GM19455 (cell line): Measurements from ENCODE around the gene MKKS.
"Not testable (repeated sequence)": the region's sequence is repeated elsewhere in the genome, so short reads cannot be mapped to it uniquely, and the experiment has no call there.

Experiments
- ATAC-seq: cut with Tn5 transposase; IDR thresholded peaks from one replicate; pipeline ENCODE4 v1.9.1; 2021; ENCODE audit not compliant: unreplicated experiment

Gene MKKS

DNA sequence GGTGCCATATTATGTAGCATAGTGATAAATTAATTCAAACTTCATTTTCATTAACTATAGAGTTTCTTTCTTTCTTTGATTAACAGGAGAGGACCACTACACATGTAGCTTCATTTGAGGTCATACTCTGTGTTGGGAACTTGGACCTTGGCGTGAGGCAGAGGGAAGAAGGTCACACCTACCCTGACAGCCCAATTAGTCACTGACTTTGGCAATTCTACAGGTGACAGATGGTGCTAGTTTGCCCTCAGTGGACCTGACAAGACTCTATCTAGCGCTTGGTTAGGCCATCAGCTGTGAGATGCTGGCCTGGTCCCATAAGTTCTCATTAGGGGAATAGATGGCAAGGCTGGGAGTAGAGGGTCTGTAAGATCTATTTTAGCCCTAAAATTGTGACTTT lies 15.2 kb upstream of the MKKS start:
- ATAC-seq = no peak

DNA sequence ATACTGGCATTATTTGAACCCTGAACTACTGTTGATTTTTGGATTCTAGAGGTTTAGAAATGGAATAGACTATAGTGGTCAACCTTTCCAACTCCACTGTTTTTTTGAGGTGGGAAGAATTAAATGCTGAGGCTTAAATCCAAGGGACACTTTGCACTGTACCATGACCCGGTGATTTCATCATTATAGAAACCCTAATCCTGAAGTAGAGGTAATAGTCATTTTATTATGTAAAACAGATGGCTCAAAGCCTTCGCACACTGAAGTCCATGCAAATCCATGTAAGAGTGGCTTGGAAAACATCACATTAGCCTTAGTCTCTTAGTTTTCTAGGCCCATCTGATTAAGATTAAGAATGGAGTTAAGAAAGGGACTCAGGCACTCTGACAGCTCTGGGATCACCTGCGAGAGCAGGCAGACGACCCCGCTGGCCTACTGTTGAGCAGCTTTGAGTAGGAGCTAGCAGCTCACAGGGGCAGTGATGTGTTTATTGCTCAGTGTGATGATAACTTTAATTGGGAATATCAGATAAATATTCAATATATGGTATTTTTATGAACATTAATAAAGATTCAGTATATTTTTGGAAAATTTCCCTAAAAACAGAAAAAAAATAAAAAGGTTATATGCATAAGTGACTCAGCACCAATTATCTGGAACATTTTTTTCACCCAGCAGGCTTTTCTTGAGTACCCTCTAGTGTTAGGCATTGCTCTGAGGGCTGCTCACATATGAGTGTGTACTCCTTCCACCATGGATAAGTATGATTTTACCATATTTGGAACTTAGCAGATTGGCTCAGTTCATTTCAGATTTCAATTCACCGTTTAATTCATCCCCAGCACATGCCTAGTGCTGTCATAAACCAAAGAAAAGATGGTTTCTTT lies 14.5 kb upstream of the MKKS start:
- ATAC-seq = no peak

DNA sequence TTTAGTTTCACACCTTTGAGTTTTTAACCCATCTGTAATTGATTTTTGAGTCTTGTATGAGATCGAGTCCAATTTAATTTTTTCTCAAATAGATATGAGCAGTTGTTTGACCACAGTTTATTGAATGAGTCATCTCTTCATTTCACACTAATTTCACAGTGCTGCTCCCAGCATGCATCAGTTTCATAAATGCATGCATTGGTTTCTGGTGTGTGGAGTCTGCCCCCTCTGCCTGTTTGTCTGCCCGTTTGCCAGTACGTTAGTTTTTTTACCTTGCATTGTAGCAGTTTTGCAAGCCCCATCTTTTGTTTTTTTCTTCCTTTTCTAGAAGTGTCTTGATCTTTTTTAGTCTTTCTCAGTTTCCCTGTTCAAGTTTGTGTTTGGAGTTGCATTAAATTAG lies 13.0 kb upstream of the MKKS start:
- peak; percentile 95 for ATAC-seq

DNA sequence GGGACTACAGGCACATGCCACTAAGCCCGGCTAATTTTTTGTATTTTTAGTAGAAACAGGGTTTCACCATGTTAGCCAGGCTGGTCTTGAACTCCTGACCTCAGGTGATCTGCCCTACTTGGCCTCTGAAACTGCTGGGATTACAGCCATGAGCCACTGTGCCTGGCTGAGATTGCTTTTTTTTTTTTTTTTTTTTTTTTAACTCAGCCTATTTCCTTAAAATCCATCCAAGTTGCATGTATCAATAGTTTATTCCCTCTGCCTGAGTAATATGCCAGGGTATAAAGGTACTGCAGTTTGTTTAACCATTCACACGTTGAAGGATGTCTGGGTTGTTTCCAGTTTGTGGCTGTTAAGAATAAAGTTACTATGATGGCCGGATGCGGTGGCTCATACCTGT lies 11.7 kb upstream of the MKKS start:
- ATAC-seq = no peak

DNA sequence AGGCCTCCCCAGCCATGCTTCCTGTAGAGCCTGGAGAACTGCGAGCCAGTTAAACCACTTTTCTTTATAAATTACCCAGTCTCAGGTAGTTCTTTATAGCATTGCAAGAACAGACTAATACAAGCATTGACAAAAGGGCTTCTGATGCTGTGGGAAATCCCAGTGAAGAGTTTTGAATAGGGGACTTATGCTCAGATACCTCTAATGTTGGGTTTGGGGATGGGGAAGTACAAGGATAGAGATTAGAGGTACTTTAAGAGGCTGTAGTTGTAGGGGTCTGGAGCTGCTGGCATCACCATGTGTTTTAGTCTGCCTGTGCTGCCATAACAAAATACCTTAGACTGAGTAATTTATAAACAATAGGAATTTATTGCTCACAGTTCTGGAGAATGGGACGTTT lies 9.9 kb upstream of the MKKS start:
- ATAC-seq = no peak

DNA sequence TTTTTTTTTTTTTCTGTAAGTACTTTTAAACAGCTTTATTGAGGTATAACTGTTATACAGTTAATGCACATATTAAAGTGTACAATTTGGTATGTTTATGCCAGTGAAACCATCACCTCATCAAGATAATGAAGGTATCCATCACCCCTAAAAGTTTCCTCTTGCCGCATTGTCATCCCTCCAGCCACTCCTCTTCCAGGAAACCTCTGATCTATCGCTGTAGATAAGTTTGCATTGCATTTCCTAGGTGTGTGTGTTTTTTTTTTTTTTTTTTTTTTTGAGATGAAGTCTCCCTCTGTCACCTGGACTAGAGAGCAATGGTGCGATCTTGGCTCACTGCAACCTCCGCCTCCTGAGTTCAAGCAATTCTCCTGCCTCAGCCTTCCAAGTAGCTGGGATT lies 4.2 kb upstream of the MKKS start:
- ATAC-seq = no peak

DNA sequence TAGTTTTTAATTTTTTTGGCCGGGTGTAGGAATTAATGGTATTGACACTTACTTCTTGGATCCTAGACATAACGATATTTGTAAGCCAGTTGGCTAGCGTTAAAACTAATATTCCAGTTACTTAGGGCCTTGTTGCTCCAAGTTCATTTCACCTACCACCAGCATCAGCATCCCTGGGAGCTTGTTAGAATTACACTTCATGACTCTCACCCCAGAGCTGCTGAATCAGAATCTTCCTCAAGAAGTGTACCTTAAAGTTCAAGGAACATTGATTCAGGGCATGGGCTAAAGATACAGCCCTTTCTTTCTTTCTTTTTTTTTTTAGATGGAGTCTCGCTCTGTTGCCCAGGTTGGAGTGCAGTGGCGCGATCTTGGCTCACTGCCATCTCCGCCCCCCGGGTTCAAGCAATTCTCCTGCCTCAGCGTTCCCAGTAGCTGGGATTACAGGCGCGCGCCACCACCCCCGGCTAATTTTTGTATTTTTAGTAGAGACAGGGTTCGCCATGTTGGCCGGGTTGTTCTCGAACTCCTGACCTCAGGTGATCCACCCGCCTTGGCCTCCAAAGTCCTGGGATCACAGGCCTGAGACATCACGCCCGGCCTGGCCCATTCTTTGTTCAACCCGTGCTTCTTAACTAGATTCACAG lies 2.2 kb upstream of the MKKS start:
- ATAC-seq = no peak

DNA sequence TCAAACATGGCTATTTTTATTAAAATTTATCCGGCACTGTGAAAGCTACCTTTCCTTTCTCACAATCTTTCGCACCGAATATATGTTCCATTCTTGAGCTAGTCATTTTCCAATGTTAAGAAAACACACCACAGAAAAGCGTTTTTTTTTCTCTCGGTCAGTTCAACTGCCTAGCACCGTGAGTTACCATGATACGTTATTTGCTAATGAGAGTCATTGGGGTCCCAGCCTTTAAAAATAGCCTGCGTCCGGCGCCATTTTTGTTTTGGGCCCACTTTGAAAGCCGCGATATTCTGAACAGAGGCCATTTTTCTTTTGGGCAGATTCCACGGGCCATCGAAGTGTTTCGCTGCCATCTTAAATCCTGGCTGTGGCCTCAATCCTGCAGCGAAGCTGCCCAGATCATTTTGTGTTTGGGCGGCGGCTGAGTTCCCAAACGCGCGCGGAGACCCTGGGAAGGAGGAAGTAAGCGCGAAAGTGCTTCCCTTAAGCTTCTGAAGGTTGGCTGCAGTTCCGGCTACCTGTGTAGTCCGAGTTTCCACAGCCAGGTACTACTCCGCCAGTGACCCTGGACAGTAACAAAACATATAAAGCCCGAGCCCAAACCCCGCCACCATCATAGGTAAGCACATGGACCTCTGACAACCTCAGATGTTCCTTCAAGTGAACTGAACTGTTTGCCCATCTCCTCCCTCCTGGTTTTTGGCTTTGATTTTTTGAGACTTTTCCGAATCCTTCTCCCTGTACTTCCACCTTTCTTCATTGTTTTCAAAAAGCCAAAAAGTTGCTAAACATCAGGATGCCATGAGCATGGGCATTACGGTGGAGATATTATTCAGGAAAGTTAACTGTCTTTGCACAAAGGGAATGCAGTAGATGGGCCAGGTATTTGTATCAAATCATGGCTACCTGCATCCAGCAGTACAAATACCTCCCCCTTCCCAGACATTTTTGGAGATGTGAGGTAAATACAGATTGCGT lies 1.1 kb upstream of the MKKS start, which contains the start of gene SLX4IP:
Gene SLX4IP, plus strand, starts transcription at position 474 of the 981 bp plus-strand sequence. CDS start 22,900 bp downstream, outside the sequence.
- peak; percentile 56 for ATAC-seq

DNA sequence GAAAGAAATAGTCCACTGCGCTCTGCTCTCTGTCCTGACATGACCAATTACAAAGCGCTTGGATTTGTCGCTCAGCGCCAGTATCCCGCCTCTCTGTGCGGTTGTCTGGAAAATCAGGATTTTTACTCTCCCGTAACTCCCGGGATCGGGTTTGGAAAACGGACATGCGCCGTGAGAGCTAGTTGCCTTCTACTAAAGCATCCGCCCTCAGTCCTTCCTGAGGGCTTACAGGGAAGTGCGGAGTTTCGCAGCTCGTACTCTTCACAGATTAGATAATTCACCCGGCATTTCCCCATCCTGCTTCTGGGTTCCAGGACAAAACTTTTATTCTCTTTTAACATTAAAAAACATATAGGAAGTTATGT lies 427 bp upstream of the MKKS start:
- peak; percentile 41 for ATAC-seq

DNA sequence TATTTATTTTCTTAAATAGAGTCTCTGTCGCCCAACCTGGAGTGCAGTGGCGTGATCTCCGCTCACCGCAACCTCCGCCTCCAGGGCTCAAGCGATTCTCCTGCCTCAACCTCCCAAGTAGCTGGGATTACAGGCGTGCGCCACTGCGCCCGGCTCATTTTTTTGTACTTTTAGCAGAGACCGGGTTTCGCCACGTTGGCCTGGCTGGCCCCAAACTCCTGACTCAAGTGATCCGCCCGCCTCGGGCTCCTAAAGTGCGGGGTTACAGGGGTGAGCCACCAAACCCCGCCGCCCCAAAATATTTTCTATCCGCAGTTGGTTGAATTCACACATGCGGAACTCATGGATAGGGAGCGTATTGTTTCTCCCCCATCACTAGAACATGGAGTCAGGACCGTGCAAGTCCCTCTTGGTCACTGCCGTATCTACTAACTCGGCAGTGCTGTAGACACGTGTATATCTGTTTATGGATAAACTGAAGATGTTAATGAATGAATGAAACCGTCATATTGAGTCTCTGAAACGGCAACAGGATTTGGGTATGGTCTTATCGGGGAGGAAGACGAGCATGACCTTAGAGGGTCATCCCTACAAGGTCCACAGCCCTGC lies 904 bp downstream of the MKKS start:
- no peak for ATAC-seq

DNA sequence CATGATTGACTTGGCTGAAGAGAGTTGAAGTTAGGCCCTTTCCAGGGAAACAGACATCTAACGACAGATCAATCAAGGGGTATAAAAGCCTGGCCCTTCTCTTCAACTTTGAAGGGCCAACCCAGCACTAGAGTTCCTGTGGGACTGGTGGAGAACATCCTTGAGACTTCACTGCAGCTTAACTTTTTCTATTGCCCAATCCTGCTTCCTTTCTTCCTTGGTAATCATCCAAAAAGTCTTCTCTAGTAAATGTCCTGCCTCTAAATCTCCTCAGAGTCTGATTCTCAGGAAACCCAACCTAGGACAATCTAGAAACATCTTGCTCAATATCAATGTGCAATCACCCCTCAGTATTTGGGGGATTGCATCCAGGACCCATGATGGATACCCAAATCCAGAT lies 1.9 kb downstream of the MKKS start:
- no peak for ATAC-seq

DNA sequence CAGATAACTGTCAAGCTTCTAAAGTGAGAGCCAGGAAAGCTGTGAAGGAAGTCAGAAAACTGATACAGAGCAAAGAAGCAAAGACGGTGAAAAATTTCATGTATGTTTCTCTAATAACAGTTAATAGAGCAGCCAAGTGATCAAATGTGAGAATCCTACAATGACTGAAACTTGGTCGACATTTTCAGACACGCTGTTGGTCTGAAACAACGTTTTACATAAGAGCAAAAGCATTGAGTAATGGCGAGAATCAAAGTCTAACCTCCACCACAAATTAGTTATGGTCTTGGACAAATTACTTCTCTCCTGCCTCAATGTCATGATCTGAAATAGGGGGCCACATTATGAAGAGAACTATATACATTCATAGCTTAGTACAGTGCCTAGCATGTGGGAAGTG lies 3.3 kb downstream of the MKKS start:
- no peak for ATAC-seq

DNA sequence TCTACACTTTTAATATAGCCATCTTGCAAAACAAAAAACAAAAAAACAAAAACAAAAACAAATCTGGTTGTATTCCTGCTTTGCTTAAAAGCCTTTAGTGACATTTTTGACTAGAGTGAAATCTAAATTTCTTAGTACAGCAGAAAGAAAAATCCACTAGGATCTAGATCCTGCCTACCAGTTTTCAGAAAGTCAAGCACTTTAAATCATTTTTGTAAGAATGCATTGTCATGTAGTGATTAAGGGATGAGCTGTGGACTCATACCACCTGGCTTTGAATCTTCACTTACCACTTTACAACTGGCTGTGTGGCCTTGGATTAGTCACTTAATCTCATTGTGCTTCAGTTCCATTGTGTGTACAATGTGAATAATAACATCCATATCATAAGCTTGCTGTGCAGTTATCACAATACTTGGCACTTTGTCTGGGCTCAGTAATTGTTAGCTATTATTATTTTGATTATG lies 4.0 kb downstream of the MKKS start:
- ATAC-seq = no peak

DNA sequence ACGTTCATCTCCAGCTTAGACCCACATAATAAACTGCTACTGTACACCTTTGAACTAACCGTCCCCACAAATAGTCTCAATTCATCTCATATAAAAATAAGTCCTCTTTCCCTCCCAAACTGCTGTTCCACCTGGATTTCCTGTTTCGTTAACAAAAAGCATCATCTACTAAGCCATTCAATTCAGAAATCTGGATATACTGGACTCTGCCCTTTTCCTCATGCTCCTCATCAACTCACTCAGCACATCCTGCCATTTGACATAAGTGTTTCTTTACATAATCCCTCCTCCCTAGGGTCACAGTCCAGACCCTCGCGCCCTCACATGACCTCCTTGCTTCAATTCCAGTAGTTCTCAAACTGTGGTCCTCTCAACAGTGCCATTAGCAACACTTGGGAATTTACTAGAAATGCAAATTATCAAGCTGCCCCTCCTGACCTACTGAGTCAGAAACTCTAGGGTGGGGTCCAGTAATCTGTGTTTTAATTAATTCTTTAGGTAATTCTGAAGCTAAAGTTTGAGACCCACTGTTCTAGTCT lies 4.5 kb downstream of the MKKS start:
- no peak for ATAC-seq

DNA sequence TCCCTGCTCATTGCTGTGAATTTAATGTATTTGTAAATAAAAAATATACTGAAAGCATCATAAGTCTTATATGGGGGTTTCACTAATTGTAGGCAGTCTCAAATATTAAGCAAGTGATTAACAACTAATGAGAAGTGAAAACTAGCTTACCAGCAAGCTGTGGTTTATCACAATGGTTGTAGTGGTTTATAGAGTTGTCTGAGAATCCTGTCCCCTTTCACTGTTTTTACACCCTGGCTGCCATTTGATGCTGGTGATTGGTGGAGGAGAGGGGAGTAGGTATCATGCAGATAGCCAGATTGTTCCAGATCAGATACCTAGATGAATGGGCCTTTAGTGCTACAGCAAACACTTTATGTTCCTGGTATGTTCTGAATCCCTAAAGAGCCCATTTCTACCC lies 6.0 kb downstream of the MKKS start:
- ATAC-seq = no peak

DNA sequence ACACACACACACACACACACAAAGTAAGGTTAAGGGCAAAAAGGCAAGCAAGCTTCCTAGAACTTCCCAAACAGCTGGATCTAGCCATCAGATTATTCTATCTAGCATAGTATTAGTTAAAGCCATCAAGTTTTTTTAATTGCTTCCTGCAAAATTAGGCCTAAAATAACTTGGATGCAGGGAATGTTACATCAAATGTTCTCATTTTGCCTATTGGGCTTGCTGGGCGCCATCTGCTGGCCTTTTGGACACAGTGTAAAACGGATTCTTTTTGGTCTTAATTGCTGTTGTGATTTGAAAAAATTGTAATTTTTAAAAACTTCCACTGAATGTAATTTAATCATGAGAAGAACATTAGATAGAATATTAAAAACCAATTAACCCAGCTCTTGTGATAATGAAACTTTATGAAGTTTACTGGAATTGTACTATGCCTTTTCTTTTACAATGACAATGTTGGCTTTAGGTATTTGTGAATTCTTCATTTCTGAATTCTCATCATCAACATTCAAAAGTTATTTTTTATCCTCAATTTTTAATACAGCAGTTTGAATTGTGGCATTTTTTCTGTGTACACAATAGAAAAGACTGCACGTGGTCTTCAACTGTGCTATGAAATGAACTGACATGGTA lies 6.8 kb downstream of the MKKS start:
- no peak for ATAC-seq

DNA sequence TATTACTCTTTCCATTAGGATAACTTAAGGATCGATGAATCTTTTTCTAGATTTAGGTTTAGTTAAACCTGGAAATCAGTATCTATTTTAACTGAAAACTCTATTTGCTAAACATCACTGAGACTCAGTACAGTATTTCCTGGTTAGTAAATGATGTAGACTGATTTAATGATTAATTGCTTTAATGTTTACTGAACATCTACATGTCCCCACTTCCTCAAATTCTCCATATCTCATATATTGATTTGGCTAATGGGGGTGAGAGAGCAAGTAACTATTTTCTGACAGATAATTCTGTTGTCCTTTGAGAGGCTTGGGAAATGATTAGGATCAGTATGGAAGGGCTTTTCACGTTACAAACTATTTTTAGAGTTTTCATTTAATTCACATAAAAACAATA lies 10.3 kb downstream of the MKKS start:
- no peak for ATAC-seq

DNA sequence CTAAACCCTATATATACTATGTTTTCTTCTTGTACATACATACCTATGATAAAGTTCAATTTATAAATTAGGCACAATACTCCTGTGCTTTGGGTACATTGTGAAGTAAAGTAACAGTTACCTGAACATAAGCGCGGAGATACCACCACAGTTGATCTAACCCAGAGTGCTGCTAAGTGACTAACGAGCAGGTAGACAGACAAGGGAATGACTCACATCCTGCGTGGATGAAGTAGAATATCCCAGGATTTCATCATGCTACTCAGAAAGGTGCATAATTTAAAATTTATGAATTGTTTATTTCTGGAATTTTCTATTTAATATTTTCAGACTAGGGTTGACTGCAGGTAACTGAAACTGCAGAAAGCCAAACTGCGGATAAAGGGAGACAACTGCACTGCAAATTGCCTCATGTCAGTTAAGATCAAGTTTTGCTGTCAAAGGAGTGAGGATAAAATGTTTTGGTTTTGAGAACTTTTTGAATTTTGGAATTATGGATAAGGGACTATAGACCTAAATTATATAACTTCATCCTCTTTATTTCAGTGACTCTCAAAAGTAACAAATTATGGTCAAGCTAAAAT lies 14.4 kb downstream of the MKKS start:
- ATAC-seq = no peak

DNA sequence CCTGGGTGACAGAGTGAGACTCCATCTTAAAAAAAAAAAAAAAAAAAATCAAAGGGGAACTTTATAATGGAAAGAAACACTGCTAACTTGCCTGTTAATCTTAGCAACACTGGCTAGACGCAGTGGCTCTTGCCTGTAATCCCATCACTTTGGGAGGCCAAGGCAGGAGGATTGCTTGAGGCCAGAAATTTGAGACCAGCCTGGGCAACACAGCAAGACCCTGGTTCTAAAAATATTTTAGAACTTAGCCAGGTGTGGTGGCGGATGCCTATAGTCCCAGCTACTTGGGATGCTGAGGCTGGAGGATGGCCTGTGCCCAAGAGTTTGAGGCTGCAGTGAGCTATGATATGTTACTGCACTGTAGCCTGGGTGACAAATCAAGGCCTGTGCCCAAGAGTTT lies 16.8 kb downstream of the MKKS start:
- ATAC-seq = not testable (repeated sequence)
